NOMO-1 treated with dmso at 0.1 percent for 144 hours (cell line): ENCODE results near the gene COQ9.

Experiments
- DNase-seq: peaks from one replicate; lab custom pipeline; 2025; ENCODE audit not compliant: unreplicated experiment; lab: John Stamatoyannopoulos, UW

The COQ9 gene

DNA sequence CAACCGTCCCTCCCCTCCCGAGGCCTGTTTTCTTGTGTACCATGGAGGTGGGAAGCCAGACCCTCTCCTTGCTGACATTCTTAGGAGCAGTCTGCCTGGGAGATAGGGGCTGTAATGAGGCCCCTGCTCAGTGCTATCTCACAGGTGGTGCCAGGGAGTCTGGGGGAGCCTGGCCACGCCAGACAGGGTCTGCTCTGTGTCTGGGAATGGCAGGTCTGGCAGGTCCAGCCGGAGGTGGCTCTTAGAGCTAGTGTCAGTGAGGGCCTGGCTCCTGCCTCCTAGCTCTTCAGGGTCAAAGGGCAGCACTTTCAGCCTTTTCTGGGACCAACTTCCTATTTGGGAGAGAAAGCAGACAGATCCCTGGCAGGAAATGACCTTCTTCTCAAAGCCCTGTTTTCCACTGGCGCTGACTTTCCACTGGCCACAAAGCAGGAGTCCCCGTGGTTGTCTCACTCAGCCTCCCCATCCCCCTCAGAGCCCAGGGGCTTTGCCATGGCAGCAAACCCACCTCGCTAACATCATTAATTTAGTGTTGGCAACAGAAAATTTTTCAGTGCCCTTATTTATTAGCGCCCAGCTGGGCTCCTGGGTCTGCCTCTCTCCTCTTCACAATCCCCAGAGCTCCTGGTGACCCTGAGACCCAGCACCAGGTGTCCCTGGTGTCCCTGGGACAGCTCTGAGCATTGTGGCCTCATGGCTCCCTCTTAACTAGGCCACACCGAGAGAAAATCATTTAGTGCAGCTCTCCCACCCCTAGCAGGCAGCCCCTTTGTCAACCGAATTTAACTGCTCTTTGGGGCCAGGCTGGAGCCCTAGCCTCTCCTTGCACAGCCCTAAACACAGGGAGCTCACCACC, 63.0 kb downstream of the COQ9 start:
- no peak for DNase-seq
